Gastrocnemius medialis (tissue), 4 donors: ENCODE results near the gene TCF3.

Experiments used
- CTCF ChIP-seq, 5 experiments: fragments of 450-650 bp in 3 of 5; fragments of 200-600 bp in 2 of 5; sonication (generic) in 2 of 5; IDR thresholded peaks in 4 of 5; conservative IDR thresholded peaks in 1 of 5; 1 replicate in 4 of 5; 2 replicates in 1 of 5; pipeline ENCODE4 v1.5.1; 2016 to 2019; ENCODE audit warnings: antibody characterized with exemption in 5 of 5, mild to moderate bottlenecking in 3 of 5, moderate library complexity in 3 of 5
- POLR2A ChIP-seq, 2 donors: fragments of 450-650 bp; IDR thresholded peaks; one replicate each; pipeline ENCODE4 v1.6.1; 2017; ENCODE audit warnings: antibody characterized with exemption in 2 of 2, mild to moderate bottlenecking in 2 of 2, moderate library complexity in 2 of 2

- TF ChIP-seq CTCF (IDR thresholded peaks at IDR 0.05 in 4 of 5, conservative IDR thresholded peaks at IDR 0.05 in 1 of 5), result no peak
- TF ChIP-seq POLR2A (IDR thresholded peaks at IDR 0.05), result no peak
Observed at GRCh38 chr19:1577929-1578618, 74.3 kb downstream of the TCF3 start.
